ENCODE data around the gene MEP1B.
"Not testable (repeated sequence)": the region's sequence is repeated elsewhere in the genome, so short reads cannot be mapped to it uniquely, and the experiment has no call there.

The MEP1B gene

GRCh38 chr18:32189790-32190189 lies at the start of gene MEP1B:
MEP1B (plus strand) TSS chr18:32190039; CDS start chr18:32190071, 32 bp downstream.
- in situ Hi-C loops (cut with MboI; ENCODE audit: low sequenced_read_pairs) = no loop called here

DNA sequence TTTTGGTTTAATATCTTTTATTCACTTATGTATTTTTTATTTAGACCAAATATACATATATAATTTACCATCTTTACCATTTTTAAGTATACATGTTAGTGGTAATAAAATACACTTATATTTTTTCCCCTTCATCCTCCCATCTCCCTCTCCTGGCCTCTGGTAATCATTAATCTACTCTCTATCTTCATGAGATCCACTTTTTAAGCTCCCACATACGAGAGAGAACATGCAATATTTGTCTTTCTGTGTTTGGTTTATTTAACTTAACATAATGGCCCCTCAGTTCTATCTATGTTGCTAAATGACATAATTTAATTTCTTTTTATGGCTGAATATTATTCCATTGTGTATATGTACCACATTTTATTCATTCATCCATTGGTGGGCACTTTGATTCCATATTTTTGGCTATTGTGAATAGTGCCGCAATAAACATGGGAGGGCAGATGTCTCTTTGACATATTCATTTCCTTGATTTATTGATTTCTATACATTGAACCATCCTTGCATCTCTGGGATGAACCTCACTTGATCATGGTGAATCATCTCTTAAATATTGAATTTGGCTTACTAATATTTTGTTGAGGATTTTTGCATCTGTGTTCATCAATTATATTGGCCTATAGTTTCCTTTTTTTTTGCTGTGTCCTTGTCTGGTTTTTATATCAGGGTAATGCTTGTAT lies 41.5 kb upstream of the MEP1B start:
- in situ Hi-C loops (cut with MboI; ENCODE audit: low sequenced_read_pairs) = no loop called here

DNA sequence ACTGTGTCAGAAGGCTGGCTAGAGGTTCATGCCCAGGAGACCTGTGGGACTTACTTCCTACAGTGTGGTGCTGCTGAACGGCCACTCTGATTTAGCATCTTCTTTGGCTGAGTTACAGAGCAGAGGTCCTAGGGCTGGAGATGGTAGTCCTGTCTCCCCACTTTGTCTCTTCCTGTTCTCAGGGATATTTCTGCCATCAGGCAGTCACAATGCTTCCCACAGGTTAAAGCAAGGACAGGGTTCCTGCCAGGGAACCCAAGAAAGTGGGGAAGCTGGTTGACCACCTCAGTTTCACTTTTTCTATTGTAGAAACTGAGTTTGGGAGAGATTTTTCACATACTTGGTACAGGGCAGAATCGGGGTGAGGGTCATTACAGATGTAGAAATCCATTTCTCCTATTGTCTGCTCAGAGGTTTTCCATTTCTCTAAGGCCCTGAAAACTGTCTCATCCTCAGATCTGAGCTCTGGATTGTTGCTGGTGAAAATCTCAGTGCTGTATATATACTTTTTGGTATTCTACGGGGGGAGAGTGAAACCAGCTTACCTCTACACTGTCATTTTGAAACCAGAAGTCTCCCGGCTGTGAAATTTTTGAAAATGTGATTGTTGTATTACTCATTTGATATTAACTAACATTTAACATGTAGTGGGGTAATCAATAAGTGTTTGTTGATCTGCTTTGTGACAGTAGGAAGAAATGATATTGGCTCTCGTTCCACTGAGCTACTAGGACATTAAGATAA lies 37.0 kb upstream of the MEP1B start:
- in situ Hi-C loops (cut with MboI; ENCODE audit: low sequenced_read_pairs) = no loop called here

DNA sequence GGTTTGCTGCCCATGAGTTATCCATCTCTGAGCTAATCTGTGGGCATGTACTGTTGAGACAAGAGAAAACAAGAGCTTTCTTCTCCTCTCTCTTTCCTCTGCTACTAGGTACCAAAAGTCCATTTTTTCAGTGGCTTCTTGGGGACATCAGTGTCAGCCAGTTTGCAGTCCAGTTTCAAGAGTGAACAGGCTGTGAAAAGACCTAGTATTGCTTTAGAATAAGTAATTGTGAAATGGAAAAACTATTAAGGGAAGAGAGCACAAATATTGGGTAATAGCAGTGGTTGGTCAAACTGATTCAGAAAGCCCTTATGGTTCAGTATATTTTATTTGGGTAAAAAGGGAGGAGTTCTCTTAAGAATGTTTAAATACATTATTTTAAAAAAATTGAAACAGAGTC lies 33.0 kb upstream of the MEP1B start:
- in situ Hi-C loops (cut with MboI; ENCODE audit: low sequenced_read_pairs) = no loop called here

DNA sequence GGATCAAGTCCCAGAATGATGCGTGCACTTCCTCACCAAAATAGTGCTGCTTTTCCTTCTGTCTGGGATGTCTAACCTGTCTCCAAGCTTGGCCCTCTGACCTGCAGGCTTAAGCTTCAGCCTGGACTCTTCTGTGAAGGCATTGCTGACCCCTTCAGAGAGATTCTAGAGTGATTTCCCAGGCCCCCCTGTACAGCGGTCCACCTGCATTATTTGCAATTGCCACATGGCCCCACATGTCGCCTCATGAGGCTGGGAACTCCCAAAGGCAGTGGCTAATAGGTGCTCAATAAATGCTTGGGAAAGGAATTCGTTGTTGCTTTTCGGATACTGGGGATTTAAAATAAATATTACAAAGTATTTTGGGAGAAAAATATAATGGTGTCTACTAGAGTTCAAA lies 32.3 kb upstream of the MEP1B start:
- in situ Hi-C loops (cut with MboI; ENCODE audit: low sequenced_read_pairs) = no loop called here

- in situ Hi-C loops (cut with MboI; ENCODE audit: low sequenced_read_pairs) = no loop called here
Measured at GRCh38 chr18:32158108-32158624, 31.7 kb upstream of the MEP1B start.

DNA sequence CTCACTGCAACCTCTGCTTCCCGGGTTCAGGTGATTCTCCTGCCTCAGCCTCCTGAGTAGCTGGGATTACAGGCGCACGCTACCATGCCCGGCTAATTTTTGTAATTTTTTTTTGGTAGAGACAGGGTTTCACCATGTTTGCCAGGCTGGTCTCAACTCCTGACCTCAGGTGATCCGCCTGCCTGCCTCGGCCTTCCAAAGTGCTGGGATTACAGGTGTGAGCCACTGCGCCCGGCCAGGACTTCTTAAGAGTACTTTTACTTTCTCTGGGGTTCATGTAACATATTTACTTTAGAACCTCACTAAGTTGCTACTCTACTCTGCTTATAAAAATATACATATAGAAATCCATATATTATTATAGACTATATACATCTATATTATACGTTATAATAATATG lies 31.2 kb upstream of the MEP1B start:
- in situ Hi-C loops (cut with MboI; ENCODE audit: low sequenced_read_pairs) = not testable (repeated sequence)

- in situ Hi-C loops (cut with MboI; ENCODE audit: low sequenced_read_pairs) = no loop called here
Measured at GRCh38 chr18:32160547-32160946, 29.3 kb upstream of the MEP1B start.

GRCh38 chr18:32167980-32168730 lies 21.7 kb upstream of the MEP1B start:
- in situ Hi-C loops (cut with MboI; ENCODE audit: low sequenced_read_pairs) = no loop called here

DNA sequence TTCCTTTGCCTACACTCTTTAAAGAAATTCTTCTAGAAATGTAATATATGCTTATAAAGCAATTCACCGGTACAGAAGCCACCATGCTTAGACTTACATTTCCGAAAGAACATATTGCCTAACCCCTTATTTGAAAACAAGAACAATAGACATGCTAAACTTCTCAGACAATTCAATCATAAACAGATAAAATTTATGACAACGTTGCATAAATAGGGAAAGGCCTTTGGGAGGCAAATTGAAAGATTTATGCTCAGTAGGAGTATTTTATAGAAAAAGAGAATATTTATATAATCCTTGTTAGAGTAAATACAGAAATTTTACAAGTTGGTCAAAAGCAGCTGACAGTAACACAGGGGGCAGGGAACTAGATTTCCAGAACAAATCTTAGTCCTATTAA lies 16.2 kb upstream of the MEP1B start:
- in situ Hi-C loops (cut with MboI; ENCODE audit: low sequenced_read_pairs) = no loop called here

DNA sequence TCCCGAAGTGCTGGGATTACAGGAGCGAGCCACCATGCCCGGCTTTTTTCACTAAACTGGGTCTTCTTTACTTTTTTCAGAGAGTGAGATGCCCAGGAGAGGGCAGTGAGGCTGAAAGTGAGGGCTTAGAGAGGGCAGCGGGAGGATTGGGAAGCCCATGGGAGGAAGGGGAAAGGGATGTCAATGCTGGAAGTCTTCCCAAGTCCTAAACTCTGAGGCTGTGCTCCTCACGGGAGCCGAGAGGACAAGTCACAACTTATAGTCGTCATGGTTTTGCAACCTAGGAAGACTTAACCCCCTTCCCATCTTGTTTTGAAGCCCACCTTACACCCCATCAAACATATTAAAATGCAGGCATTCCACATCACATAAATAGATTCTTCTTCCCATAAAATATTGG lies 15.1 kb upstream of the MEP1B start:
- in situ Hi-C loops (cut with MboI; ENCODE audit: low sequenced_read_pairs) = no loop called here

- in situ Hi-C loops (cut with MboI; ENCODE audit: low sequenced_read_pairs) = no loop called here
Measured at GRCh38 chr18:32175265-32175664, 14.6 kb upstream of the MEP1B start.

DNA sequence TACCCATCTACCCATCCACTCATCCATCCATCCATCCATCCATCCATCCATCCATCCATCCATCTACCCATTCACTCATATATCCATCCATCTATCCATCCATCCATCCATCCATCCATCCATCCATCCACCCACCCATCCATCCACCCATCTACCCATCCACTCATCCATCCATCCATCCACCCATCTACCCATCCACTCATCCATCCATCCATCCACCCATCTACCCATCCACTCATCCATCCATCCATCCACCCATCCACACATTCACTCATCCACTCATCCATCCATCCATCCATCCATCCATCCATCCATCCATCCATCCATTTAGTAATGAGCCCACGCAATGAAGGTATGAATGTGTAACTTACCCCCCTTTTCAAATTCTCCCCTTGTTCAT lies 13.1 kb upstream of the MEP1B start:
- in situ Hi-C loops (cut with MboI; ENCODE audit: low sequenced_read_pairs) = not testable (repeated sequence)

DNA sequence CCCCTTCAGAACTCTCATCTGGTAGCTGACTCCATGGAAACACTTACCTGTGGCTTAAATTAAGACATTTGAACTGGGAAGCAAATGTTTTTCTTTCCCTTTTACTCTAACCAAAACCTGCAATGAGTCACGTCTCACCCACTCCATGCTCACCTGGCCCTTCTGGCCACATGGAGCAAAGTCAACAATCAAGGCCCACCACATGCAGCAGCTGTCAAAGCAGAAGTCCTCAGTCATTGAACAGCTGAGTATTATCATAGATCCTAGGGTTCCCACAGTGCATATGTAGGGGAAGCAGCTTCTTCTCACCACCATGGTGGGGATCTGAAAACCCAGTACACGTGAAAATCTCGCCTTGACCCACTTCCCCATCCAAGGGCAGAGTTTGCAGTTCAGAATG lies 12.3 kb upstream of the MEP1B start:
- in situ Hi-C loops (cut with MboI; ENCODE audit: low sequenced_read_pairs) = no loop called here

- in situ Hi-C loops (cut with MboI; ENCODE audit: low sequenced_read_pairs) = no loop called here
Measured at GRCh38 chr18:32183503-32183902, 6.3 kb upstream of the MEP1B start.

DNA sequence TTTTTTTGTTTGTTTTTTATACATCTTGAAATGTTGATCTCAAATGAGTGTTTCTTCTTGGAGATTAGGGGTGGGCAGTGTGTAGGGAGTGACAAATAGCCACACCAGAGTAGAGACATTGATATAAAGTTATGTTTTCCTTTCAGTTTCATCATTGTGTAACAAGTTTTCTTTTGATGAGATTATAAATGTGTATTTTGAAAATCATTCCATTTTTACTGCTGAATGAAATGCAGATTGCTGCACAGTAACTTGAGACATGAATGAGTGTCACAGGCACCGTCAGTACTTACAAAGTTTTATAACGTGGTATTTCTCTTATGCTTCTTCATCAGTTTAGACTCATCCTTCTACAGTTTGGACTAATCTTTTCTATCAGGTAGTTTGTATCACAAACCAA lies 370 bp downstream of the MEP1B start:
- in situ Hi-C loops (cut with MboI; ENCODE audit: low sequenced_read_pairs) = no loop called here

GRCh38 chr18:32195881-32196815 lies 6.3 kb downstream of the MEP1B start:
- in situ Hi-C loops (cut with MboI; ENCODE audit: low sequenced_read_pairs) = no loop called here

- in situ Hi-C loops (cut with MboI; ENCODE audit: low sequenced_read_pairs) = no loop called here
Measured at GRCh38 chr18:32200766-32201165, 10.9 kb downstream of the MEP1B start.

GRCh38 chr18:32201948-32202672 lies 12.3 kb downstream of the MEP1B start:
- in situ Hi-C loops (cut with MboI; ENCODE audit: low sequenced_read_pairs) = no loop called here

DNA sequence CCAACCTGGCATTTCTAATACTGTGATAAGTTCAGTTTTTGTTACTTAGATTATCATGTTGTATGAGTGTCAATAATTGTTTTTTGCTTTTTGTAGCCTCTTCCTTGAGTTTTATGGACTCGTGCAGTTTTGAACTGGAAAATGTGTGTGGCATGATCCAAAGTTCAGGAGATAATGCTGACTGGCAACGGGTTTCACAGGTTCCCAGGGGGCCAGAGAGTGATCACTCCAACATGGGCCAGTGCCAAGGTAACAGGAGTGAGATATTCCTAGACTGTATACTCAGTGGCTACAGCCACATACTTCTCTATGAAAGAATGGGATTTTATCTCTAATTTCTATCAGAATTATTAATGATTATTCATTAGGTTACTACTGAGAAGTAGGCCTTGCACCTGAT lies 18.2 kb downstream of the MEP1B start:
- in situ Hi-C loops (cut with MboI; ENCODE audit: low sequenced_read_pairs) = no loop called here

All from hTERT RPE-1 (cell line).